ENCODE results near the gene CNTN4. TPM values are rescaled to one million over a fixed set of nuclear protein-coding genes. Genes with fewer than 3 reads are reported as not detected.

CNTN4 gene
- polyA plus RNA-seq, 1 experiment: not detected

GRCh38 chr3:2370317-2370716 lies 271.7 kb downstream of the CNTN4 start:
- Histone ChIP-seq H3K4me3 (ENCODE audit: low read depth, low read length) (no peak overlapping the region), H3K27me3 (ENCODE audit: control insufficient read depth, insufficient read depth, low read length) (no peaks in the 10 kb centered on the region), H3K36me3 (ENCODE audit: control insufficient read depth, insufficient read depth, low read length) (no peaks in the 10 kb centered on the region)
- CTCF ChIA-PET: no interaction called here
- POLR2A ChIA-PET: no interaction called here
- no peak for DNase-seq (ENCODE audit: low read depth)
- TF ChIP-seq CTCF (IDR thresholded peaks at IDR 0.05; ENCODE audit: insufficient read depth, low read depth, low read length): no peak

- Histone ChIP-seq H3K27me3 (ENCODE audit: control insufficient read depth, insufficient read depth, low read length) (no peaks in the 10 kb centered on the region), H3K4me3 (ENCODE audit: low read depth, low read length) (no peak overlapping the region), H3K36me3 (ENCODE audit: control insufficient read depth, insufficient read depth, low read length) (no peaks in the 10 kb centered on the region)
- CTCF ChIA-PET: interaction anchor here (0.8 kb wide), 1 partner anchor 20 kb away, joined by 3 read pairs; no protein-coding TSS in a partner anchor
- TF ChIP-seq CTCF (IDR thresholded peaks at IDR 0.05; ENCODE audit: insufficient read depth, low read depth, low read length): no peak
- POLR2A ChIA-PET: no interaction called here
- no peak for DNase-seq (ENCODE audit: low read depth)
Observed at GRCh38 chr3:2372306-2372705, 273.6 kb downstream of the CNTN4 start.

- Histone ChIP-seq H3K27me3 (ENCODE audit: control insufficient read depth, insufficient read depth, low read length) (no peaks in the 10 kb centered on the region), H3K4me3 (ENCODE audit: low read depth, low read length) (no peak overlapping the region), H3K36me3 (ENCODE audit: control insufficient read depth, insufficient read depth, low read length) (no peaks in the 10 kb centered on the region)
- ChIA-PET CTCF (interaction anchor here (0.6 kb wide), 1 partner anchor 40 kb away, joined by 3 read pairs; no protein-coding TSS in a partner anchor), POLR2A (no interaction called here)
- no peak for TF ChIP-seq CTCF (IDR thresholded peaks at IDR 0.05; ENCODE audit: insufficient read depth, low read depth, low read length)
- no peak for DNase-seq (ENCODE audit: low read depth)
Observed at GRCh38 chr3:2375376-2375775, 276.7 kb downstream of the CNTN4 start.

GRCh38 chr3:2377281-2377680 lies 278.6 kb downstream of the CNTN4 start:
- CTCF ChIA-PET: no interaction called here
- Histone ChIP-seq H3K4me3 (ENCODE audit: low read depth, low read length) (no peak overlapping the region), H3K36me3 (ENCODE audit: control insufficient read depth, insufficient read depth, low read length) (no peaks in the 10 kb centered on the region), H3K27me3 (ENCODE audit: control insufficient read depth, insufficient read depth, low read length) (no peaks in the 10 kb centered on the region)
- no peak for DNase-seq (ENCODE audit: low read depth)
- no peak for TF ChIP-seq CTCF (IDR thresholded peaks at IDR 0.05; ENCODE audit: insufficient read depth, low read depth, low read length)
- POLR2A ChIA-PET: no interaction called here

- ChIA-PET POLR2A (no interaction called here), CTCF (no interaction called here)
- no peak for TF ChIP-seq CTCF (IDR thresholded peaks at IDR 0.05; ENCODE audit: insufficient read depth, low read depth, low read length)
- no peak for DNase-seq (ENCODE audit: low read depth)
- Histone ChIP-seq H3K27me3 (ENCODE audit: control insufficient read depth, insufficient read depth, low read length) (no peaks in the 10 kb centered on the region), H3K4me3 (ENCODE audit: low read depth, low read length) (no peak overlapping the region), H3K36me3 (ENCODE audit: control insufficient read depth, insufficient read depth, low read length) (no peaks in the 10 kb centered on the region)
Observed at GRCh38 chr3:2390926-2391532, 292.4 kb downstream of the CNTN4 start.

Measured in BJ (cell line).